NOMO-1 treated with DMSO at 0.1 percent for 48 hours (cell line): ENCODE data around the gene IGSF6.
A peak's percentile ranks its signal among the peaks of the same experiment; 100 is the strongest.
"Not testable (repeated sequence)": the region's sequence is repeated elsewhere in the genome, so short reads cannot be mapped to it uniquely, and the experiment has no call there.

Experiments used
- DNase-seq: peaks from one replicate; lab custom pipeline; 2025; ENCODE audit not compliant: unreplicated experiment; lab: John Stamatoyannopoulos, UW

Gene IGSF6

GRCh38 chr16:21629616-21630539 is 22.5 kb downstream of the IGSF6 start:
- not testable (repeated sequence) for DNase-seq

GRCh38 chr16:21628772-21629171 is 23.6 kb downstream of the IGSF6 start:
- no peak for DNase-seq

DNA sequence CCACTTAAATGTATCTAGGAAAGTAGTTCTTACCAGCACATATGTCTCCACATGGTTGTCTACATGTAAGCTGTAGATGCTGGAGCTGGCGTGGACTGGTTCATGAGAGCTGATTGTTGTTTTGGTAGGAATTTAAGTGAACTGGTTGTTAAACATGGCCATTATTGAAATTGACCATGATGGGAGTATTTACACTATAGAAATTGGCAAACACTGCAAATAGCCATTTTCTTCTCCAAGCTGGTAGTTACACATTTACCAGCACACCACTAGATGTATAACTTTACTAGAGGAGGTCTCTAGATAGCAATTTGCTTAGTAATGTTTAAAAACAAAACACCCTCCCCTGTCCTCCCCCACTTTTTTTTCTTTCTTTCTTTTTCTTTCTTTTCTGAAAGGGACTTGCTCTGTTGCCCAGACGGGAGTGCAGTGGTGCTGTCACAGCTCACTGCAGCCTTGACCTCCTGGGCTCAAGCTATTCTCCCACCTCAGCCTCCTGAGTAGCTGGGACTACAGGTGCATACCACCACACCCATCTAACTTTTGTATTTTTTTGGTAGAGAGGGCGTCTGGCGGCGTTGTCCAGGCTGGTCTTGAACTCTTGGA is 24.2 kb downstream of the IGSF6 start:
- no peak for DNase-seq

DNA sequence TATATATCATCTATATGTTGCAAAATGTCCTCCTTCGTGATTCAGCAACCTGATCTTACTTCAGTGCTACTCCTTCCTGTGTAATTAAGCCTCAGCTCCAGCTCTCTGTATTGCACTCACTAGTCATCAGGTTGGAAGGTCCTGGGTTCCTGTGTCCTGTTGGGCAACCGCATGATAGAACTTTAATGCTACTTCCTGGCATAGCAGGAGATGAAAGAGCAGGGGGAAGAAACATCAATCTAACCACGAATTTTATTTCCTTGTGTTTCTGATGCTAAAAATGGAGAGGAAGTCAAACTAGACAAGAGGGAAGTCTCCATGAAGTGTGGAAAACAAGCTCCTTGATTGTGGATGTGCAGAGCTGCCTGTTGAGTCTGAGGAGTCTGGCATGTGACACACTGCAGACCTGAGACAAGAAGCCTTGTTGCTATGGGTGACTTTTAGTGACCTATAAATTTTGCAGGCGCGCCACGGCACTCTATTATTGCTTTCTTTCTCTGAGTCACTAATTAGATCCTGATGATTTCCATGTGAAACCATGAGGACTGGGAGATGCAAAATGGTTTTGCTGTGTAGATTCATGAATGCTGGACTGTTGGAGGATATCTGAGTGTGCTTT is 25.6 kb downstream of the IGSF6 start:
- DNase-seq = peak; percentile 100

DNA sequence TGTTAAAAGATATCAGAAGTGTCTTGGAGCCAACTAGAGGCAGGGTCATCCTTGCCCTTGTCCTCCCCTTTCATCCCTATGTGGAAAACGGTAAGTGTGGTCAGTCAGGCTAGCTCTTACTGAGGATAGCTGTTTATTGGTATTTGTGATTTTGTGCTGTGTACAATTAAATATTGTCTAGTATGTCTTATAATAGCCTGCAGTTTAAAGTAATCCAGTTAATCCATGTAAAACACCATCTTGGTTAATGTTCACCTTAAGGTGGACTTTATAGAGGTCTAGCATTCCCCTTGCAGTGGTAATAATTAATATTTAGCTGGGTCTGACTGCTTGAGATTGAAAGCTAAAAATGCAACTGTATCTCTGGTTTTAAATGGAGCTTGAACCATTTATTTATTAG is 27.4 kb downstream of the IGSF6 start:
- no peak for DNase-seq

GRCh38 chr16:21622545-21622944 is 29.9 kb downstream of the IGSF6 start:
- no peak for DNase-seq

DNA sequence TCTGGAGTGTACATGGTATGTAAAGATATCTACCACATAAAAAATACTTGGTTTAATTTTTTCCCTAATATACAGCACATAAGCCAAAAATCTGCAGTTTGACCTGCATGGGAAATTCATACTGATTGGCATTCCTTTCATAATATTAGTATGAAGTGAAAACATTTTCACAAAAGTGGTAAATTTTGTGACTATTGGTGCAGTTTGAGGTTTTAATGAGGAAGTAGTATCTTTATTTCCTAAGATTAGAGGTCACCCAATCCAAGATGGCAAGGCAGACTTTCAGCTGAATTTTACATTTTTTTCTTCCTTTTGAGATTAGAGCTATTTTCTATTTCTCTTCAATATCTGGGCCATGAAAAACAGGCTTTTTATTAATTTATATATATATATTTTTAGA is 31.8 kb downstream of the IGSF6 start:
- DNase-seq = peak; percentile 26

DNA sequence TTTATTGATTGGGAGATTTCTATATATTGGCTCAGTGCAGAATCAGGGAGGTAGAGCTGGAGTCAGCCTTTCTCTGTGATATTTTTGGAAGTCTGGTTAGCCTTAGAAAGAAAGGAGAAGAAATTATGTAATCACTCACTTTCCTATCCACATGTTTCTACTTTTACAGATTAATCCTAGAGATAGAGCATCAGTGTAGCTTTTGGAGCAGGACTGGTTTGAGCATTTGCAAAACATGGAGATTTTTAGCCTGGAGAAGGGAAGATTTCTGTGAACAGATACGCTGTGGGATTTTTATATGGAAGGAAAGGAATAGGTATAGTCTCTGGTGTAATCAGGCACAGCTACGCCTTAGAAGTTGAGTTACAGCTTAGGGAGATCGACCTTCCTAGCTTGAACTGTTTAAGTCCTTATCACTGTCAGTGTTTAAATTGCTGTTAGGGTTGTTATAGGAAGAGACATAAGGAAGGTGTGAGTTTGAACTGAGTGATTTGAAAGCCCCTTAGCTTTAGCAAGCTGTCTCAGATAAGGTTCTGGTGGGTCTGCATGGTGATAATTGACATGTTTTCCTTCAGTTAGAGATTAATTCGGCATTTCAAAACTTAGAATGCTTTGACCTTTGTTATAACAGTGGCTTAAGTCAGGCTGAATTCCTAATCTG is 32.5 kb downstream of the IGSF6 start:
- no peak for DNase-seq

- no peak for DNase-seq
Measured at GRCh38 chr16:21618281-21618680, 34.1 kb downstream of the IGSF6 start.

GRCh38 chr16:21617607-21618006 is 34.8 kb downstream of the IGSF6 start:
- peak; percentile 60 for DNase-seq

DNA sequence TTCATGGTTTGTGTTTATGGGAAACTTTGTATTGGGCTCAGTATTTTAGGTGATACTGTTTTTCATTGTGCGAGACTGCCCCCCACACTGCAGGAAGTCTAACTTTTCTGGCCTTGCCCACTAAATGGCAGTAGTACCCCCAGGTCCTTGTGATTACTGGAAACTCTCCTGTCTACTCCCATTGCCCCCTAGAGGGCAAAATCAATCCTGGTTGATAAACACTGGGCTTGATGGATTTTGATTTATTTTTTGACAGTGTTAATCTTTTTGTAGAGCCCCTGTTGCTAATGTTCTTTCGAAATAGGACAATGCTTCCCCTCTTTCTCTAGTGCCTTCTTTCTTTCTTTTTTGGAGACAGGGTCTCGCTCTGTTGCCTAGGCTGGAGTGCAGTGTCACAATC is 37.5 kb downstream of the IGSF6 start:
- DNase-seq = no peak

- DNase-seq = no peak
Measured at GRCh38 chr16:21613781-21614180, 38.6 kb downstream of the IGSF6 start.

GRCh38 chr16:21613361-21613760 is 39.0 kb downstream of the IGSF6 start:
- DNase-seq = no peak

GRCh38 chr16:21611556-21612384 is 40.6 kb downstream of the IGSF6 start:
- DNase-seq = peak; percentile 62

DNA sequence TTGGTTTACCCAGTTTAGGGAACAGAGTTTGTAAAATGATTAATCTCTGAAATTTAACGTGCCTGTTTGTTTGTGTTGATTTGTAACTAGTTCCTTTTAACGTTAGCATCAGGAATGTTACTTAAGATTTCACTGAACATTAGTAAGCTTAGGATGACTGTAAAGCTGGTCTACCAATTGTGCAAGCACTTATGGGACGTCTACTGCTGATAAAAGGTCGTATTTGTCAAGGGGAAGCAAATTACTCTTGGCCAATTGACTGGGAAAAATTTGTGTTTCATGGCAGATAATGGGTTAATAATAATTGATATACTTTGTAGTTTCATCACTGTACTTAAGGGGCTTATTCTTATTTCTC is 41.2 kb downstream of the IGSF6 start:
- DNase-seq = peak; percentile 60

DNA sequence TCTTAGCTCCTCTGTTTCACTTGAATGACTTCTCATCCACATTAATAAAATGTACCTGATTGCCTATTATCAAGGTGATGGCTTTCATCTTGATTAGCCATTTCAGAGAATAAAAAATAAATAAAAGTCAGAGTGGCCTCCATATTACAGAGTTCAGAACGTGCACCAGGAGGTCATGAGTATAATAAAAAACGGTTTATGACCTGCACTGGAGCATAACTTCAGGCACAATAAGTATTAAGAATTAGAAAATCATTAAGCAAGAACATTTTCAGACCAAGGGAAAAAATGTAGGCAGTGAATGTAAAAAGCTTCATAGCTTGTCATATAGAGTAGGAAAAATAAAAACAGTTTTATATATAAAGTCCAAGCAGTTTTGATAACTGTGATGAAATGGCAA is 41.6 kb downstream of the IGSF6 start:
- DNase-seq = no peak

DNA sequence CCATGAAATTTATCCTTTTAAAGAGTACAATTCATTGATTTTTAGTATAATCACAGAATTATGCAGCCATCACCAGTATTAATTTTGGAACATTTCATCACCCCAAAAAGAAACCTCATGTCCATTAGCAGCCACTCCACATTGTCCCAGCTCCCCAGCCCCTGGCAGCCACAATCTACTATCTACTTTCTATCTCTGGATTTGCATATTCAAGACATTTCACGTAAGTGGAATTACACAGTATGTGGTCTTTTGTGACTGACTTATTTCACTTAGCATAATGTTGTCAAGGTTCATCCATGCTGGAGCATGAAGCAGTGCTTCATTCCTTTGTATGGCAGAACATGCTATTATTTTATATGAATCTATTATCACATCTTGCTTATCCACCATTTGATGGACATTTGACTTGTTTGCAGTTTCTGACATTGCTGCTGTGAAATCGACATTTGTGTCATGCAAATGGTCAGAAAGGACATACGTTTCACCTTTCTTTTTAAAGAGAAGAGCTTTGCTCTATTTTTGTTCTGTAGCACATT is 42.3 kb downstream of the IGSF6 start:
- DNase-seq = no peak

DNA sequence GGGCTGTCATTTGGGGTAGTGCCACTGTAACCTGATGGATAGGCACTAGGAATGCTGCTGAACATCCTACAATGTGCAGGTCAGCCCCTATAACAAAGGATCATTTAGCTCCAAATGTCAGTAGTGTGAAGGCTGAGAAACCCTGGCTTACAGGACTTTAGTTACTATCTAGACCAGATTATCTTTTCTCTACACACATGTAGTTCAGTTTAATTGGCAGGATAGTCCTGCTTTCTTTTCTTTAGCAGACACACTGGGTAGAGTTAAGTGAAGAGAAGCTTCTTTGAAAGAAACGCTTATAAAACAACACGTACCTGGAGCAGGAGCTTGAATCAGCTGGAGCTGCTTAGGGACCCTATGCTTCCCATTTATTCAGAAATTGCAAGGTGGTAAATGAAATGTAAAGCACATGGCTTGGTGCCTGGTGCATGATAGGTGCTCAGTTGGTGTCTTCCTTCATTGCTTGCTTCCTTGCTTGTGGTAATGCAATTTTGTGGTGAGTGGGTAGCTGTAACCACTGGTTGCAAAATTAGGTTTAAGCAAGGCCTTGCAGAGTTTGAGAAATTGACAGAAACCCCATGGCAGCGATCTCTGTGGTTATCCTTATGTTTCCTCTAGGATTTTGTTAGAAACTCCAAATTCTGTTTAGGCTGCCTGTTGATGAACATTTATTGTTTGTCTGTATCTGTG is 43.6 kb downstream of the IGSF6 start:
- peak; percentile 95 for DNase-seq

DNA sequence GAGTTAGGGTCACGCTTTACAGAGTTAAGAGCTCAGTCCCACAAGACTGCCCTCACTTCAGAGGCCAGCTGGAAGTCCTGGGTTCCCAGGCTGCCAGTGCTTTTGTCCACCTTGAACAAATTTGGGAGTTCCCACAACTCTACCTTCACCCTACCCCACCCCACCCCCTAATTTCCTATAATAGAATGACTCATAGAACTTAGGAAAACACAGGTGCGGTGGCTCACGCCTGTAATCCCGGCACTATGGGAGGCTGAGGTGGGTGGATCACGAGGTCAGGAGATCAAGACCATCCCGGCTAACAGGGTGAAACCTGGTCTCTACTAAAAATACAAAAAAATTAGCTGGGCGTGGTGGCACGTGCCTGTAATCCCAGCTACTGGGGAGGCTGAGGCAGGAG is 46.6 kb downstream of the IGSF6 start:
- DNase-seq = not testable (repeated sequence)

DNA sequence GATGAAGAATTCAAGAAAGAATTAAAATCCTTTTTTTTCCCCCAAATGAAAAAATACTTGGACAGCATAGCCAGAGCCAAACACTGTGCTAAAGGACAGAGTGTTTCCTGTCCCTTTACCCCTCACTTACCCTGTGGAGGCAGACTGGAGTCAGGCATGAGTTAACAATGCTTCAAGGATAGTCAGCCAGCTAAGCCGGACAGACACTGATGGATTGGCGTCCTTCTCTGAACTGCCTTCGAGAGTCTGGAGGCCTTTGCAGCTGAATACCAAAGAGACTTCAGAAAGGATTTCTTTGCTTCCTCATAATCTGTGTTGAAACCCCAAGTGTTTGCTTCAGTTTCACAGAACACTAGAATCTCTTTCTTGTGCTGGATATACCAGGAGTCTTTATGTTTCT is 48.5 kb downstream of the IGSF6 start:
- peak; percentile 81 for DNase-seq
